Smooth muscle cell (in vitro differentiated cells): Measurements from ENCODE around the gene FCN2. TPM values are rescaled to one million over a fixed set of nuclear protein-coding genes. Genes with fewer than 3 reads are reported as not detected.

Experiments used
- DNase-seq: peaks from one replicate; lab custom pipeline; 2025; ENCODE audit not compliant: unreplicated experiment; lab: John Stamatoyannopoulos, UW
- H2AFZ ChIP-seq: fragments of 200-600 bp; sonication (generic); 2 replicates; pipeline ENCODE4 v1.6.0; 2016; ENCODE audit warnings: antibody characterized with exemption, low read depth, mild to moderate bottlenecking
- H3F3A ChIP-seq: fragments of 200-600 bp; sonication (generic); 2 replicates; pipeline ENCODE4 v1.6.0; 2017; ENCODE audit warnings: antibody characterized with exemption, low read depth
- H3K27ac ChIP-seq: fragments of 200-600 bp; sonication (generic); 2 replicates; pipeline ENCODE4 v1.5.1; 2016; ENCODE audit warnings: low read depth, mild to moderate bottlenecking
- H3K27me3 ChIP-seq: fragments of 200-600 bp; sonication (generic); 2 replicates; pipeline ENCODE4 v1.6.1; 2016; ENCODE audit warnings: low read depth, mild to moderate bottlenecking
- H3K36me3 ChIP-seq: fragments of 200-600 bp; sonication (generic); 2 replicates; pipeline ENCODE4 v1.5.1; 2016; ENCODE audit warnings: low read depth
- H3K4me1 ChIP-seq: fragments of 200-600 bp; sonication (generic); 2 replicates; pipeline ENCODE4 v1.5.1; 2016; ENCODE audit warnings: low read depth
- H3K4me2 ChIP-seq: fragments of 200-600 bp; sonication (generic); 2 replicates; pipeline ENCODE4 v1.6.0; 2016; ENCODE audit warnings: mild to moderate bottlenecking
- H3K4me3 ChIP-seq: fragments of 200-600 bp; sonication (generic); 2 replicates; pipeline ENCODE4 v1.5.1; 2016; ENCODE audit warnings: mild to moderate bottlenecking
- H3K79me2 ChIP-seq: fragments of 200-600 bp; sonication (generic); 2 replicates; pipeline ENCODE4 v1.6.0; 2016; ENCODE audit warnings: low read depth, mild to moderate bottlenecking
- H3K9ac ChIP-seq: fragments of 200-600 bp; sonication (generic); 2 replicates; pipeline ENCODE4 v1.6.0; 2016; ENCODE audit warnings: low read depth
- H3K9me3 ChIP-seq: fragments of 200-600 bp; sonication (generic); replicated peaks from 2 replicates; pipeline ENCODE4 v1.5.1; 2016; ENCODE audit warnings: low read depth
- H4K20me1 ChIP-seq: fragments of 200-600 bp; sonication (generic); 2 replicates; pipeline ENCODE4 v1.6.0; 2016; ENCODE audit warnings: low read depth
- CTCF ChIP-seq: fragments of 200-600 bp; sonication (generic); IDR thresholded peaks from 2 replicates; pipeline ENCODE4 v1.5.1; 2017; ENCODE audit warnings: borderline replicate concordance, mild to moderate bottlenecking, antibody characterized with exemption; ENCODE audit not compliant: insufficient read depth, poor library complexity, severe bottlenecking
- WGBS: methylation state at CpG from one replicate; pipeline ENCODE4 v1.1.7; 2016; ENCODE audit warnings: low lambda C conversion rate; 5-methylcytosine and 5-hydroxymethylcytosine counted together
- polyA plus RNA-seq: library from polyadenylated mRNA; unstranded; fragments of >200 nt; fragmentation: Nextera tagmentation; extraction: Ambion mirVana; gene quantifications from 2 replicates; pipeline ENCODE4 v1.2.1, GENCODE V29; 2016
- total RNA-seq: library from RNA; depleted of rRNA; stranded (reverse); fragments of >200 nt; gene quantifications from 2 replicates; pipeline ENCODE4 v1.2.3, GENCODE V29; 2014

The FCN2 gene
- total and polyA plus RNA-seq, 2 experiments from 2014 or later, result not detected

- Histone ChIP-seq H3K4me3 (no peak overlapping the region), H3F3A (peaks cover 97% of the 10 kb centered on the region), H3K4me2 (no peak overlapping the region), H4K20me1 (peaks cover 100% of the 10 kb centered on the region), H3K9ac (no peak overlapping the region), H3K27ac (peak overlapping the region; percentile 61), H3K9me3 (no peaks in the 10 kb centered on the region), H3K79me2 (peaks cover 3% of the 10 kb centered on the region), H3K27me3 (no peaks in the 10 kb centered on the region), H3K4me1 (no peaks in the 10 kb centered on the region), H3K36me3 (peaks cover 26% of the 10 kb centered on the region), H2AFZ (no peak overlapping the region)
- no peak for DNase-seq
- no peak for TF ChIP-seq CTCF
- WGBS, result 96% methylated on average over 11 of the region's 11 CpGs
Observed at GRCh38 chr9:134833294-134833880, 47.2 kb upstream of the FCN2 start.

GRCh38 chr9:134834217-134834956 is 46.2 kb upstream of the FCN2 start:
- DNase-seq, result no peak
- Histone ChIP-seq H3K4me3 (no peak overlapping the region), H3K36me3 (peaks cover 19% of the 10 kb centered on the region), H3K9ac (no peak overlapping the region), H3K27ac (peak overlapping the region; percentile 61), H3K4me1 (no peaks in the 10 kb centered on the region), H3K27me3 (no peaks in the 10 kb centered on the region), H4K20me1 (peaks cover 100% of the 10 kb centered on the region), H3F3A (peaks cover 99% of the 10 kb centered on the region), H3K4me2 (no peak overlapping the region), H3K9me3 (no peaks in the 10 kb centered on the region), H2AFZ (no peak overlapping the region), H3K79me2 (no peaks in the 10 kb centered on the region)
- no peak for TF ChIP-seq CTCF
- WGBS, result 95% methylated on average over 20 of the region's 20 CpGs

- no peak overlapping the region for H3K4me3 ChIP-seq
- no peak overlapping the region for H3K9ac ChIP-seq
- H2AFZ ChIP-seq, result no peak overlapping the region
- H3K27me3 ChIP-seq, result no peaks in the 10 kb centered on the region
- no peak for DNase-seq
- H4K20me1 ChIP-seq, result peaks cover 100% of the 10 kb centered on the region
- no peak overlapping the region for H3K4me2 ChIP-seq
- no peak for TF ChIP-seq CTCF
- no peaks in the 10 kb centered on the region for H3K4me1 ChIP-seq
- peaks cover 23% of the 10 kb centered on the region for H3K36me3 ChIP-seq
- 99% methylated on average over 20 of the region's 25 CpGs for WGBS
- H3K79me2 ChIP-seq, result no peaks in the 10 kb centered on the region
- no peaks in the 10 kb centered on the region for H3K9me3 ChIP-seq
- peaks cover 99% of the 10 kb centered on the region for H3F3A ChIP-seq
- H3K27ac ChIP-seq, result peak overlapping the region; percentile 24
Observed at GRCh38 chr9:134834957-134835419, 45.6 kb upstream of the FCN2 start.
